Upper lobe of left lung (tissue), 6 donors: ENCODE results near the gene SRPX. TPM values are rescaled to one million over a fixed set of nuclear protein-coding genes. Genes with fewer than 3 reads are reported as not detected.

ENCODE experiments used
- ATAC-seq, 2 donors: fragments of 200-7000 bp; cut with Tn5 transposase; one replicate each; pipeline ENCODE4 v1.9.1; 2022; ENCODE audit warnings: mild to moderate bottlenecking in 2 of 2, moderate library complexity in 2 of 2; ENCODE audit not compliant: low FRiP score in 2 of 2
- DNase-seq, 2 donors: peaks; one replicate each; pipeline ENCODE4 v3.0.0-alpha.2; 2019 to 2020
- H3K27ac ChIP-seq, 4 donors: fragments of 200-600 bp; sonication (generic); one replicate each; pipeline ENCODE4 v1.5.1; 2016 to 2019
- H3K27me3 ChIP-seq, 4 donors: fragments of 200-600 bp; sonication (generic); one replicate each; pipeline ENCODE4 v1.5.1; 2017 to 2019
- H3K36me3 ChIP-seq, 4 donors: fragments of 200-600 bp; sonication (generic); one replicate each; pipeline ENCODE4 v1.5.1; 2016 to 2019
- H3K4me1 ChIP-seq, 4 donors: fragments of 200-600 bp; sonication (generic); one replicate each; pipeline ENCODE4 v1.5.1; 2018 to 2019
- H3K4me3 ChIP-seq, 4 donors: fragments of 200-600 bp; sonication (generic); one replicate each; pipeline ENCODE4 v1.5.1; 2017 to 2019; ENCODE audit warnings: mild to moderate bottlenecking in 2 of 4, moderate library complexity in 1 of 4
- H3K9me3 ChIP-seq, 4 donors: fragments of 200-600 bp; sonication (generic); one replicate each; pipeline ENCODE4 v1.5.1; 2018 to 2019
- CTCF ChIP-seq, 6 experiments: fragments of 450-650 bp in 4 of 6; fragments of 200-600 bp in 2 of 6; sonication (generic) in 2 of 6; IDR thresholded peaks; one replicate each; pipeline ENCODE4 v1.5.1; 2016 to 2019; ENCODE audit warnings: antibody characterized with exemption in 6 of 6
- EP300 ChIP-seq, 4 donors: sonication (generic); formaldehyde crosslinking; IDR thresholded peaks; one replicate each; pipeline ENCODE4 v1.5.1; 2017; ENCODE audit warnings: antibody characterized with exemption in 4 of 4, control low read depth in 2 of 4
- POLR2A ChIP-seq, 4 donors: fragments of 450-650 bp; IDR thresholded peaks; one replicate each; pipeline ENCODE4 v1.5.1; 2016 to 2017; ENCODE audit warnings: antibody characterized with exemption in 4 of 4, mild to moderate bottlenecking in 2 of 4
- POLR2AphosphoS5 ChIP-seq, 2 donors: sonication (generic); formaldehyde crosslinking; IDR thresholded peaks; one replicate each; pipeline ENCODE4 v1.5.1; 2017; ENCODE audit warnings: antibody characterized with exemption in 2 of 2
- WGBS, 2 donors: methylation state at CpG; one replicate each; pipeline ENCODE4 v1.1.5; 2017 to 2018; 5-methylcytosine and 5-hydroxymethylcytosine counted together
- total RNA-seq, 6 donors: library from RNA; depleted of rRNA in 4 of 6; stranded (reverse); fragments of >200 nt in 4 of 6; gene quantifications; one replicate each; pipeline versions ENCODE4 v1.1.0 to v1.2.1, GENCODE V29; 2016 to 2021
- donor health status: DM: no; HTN: no; CAD: no; lungs with moderate emphysema.
- donor health status: DM: no; HTN: yes; CAD: no; lungs with severe emphysema.

The SRPX gene
- total RNA-seq, 6 donors from 2014 or later, result 1.0 to 76.6 (median 41.3) TPM

DNA sequence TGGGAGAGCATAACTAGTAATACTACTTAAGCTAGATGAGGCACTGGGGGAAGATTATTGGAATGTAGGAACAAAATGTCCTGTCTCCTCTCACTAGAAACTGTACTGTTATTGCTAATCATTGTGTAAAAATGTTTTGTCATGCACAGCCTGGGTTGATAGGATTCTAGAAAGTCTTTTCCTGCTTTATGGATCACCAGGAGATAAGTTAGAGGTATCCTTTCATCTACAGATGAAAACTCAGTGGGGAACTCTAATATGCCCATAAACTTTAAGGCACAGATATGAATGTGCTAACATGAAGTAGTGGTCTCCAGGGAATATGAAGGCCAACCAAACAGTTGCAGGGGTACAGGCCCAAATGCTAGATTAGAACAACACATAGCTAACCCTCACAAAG lies 57.5 kb downstream of the SRPX start:
- Histone ChIP-seq H3K9me3 (no peaks in the 10 kb centered on the region), H3K27ac (no peak overlapping the region), H3K4me1 (no peaks in the 10 kb centered on the region), H3K4me3 (no peak overlapping the region), H3K36me3 (no peaks in the 10 kb centered on the region), H3K27me3 (no peaks in the 10 kb centered on the region)
- no peak for ATAC-seq
- TF ChIP-seq CTCF (IDR thresholded peaks at IDR 0.05) (no peak), POLR2AphosphoS5 (IDR thresholded peaks at IDR 0.05) (no peak)
- no peak for DNase-seq

DNA sequence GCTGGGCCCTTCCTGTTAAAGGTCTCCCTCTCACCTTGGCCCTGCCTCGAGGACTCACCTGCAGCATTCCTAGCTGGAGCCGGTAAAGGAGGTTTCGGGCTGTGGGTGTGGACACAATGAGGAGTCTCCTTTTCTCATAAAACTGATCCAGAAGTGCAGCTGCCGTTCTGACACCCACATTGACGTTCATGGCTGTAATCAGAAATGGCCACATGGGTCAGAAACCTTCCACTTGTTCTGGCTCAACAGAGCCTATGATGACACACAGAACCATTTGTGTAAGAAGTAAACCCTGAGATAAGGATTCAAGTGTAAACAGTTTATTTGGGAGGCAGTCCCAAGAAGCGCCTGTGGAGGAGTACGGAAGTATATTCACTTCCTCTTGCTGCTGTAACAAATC lies 63.8 kb downstream of the SRPX start:
- Histone ChIP-seq H3K36me3 (no peaks in the 10 kb centered on the region), H3K27ac (no peak overlapping the region), H3K27me3 (no peaks in the 10 kb centered on the region), H3K4me1 (no peaks in the 10 kb centered on the region), H3K4me3 (no peak overlapping the region), H3K9me3 (no peaks in the 10 kb centered on the region)
- DNase-seq, result no peak
- no peak for TF ChIP-seq POLR2AphosphoS5 (IDR thresholded peaks at IDR 0.05)
- TF ChIP-seq POLR2A (IDR thresholded peaks at IDR 0.05), result no peak
- no peak for TF ChIP-seq EP300 (IDR thresholded peaks at IDR 0.05)
- no peak for TF ChIP-seq CTCF (IDR thresholded peaks at IDR 0.05)
- no peak for ATAC-seq
- 70 to 82% methylated on average over 2 to 7 of the region's 7 CpGs for WGBS, 2 donors

DNA sequence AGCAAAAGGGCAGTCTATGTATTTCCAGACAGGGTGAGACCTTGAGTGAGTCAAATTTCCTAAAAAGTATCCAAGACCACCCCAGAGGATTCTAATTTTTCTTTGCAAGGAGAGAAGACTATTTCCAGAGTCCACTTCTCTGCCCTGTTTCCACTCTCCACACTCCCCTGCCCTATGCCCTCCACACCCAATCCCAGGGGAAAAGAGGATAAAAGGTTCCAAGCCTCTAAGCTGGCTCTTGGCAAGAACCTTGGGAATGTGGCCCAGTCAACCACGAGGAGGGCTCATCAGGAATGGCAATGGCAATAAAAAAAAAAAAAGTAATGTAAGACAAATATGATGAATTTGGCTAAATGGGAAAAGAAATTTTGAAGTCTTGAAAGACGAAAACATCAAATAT lies 65.9 kb downstream of the SRPX start:
- no peak for DNase-seq

GRCh38 chrX:38154340-38154739 lies 66.3 kb downstream of the SRPX start:
- Histone ChIP-seq H3K4me1 (no peaks in the 10 kb centered on the region), H3K9me3 (no peaks in the 10 kb centered on the region), H3K27me3 (no peaks in the 10 kb centered on the region), H3K27ac (no peak overlapping the region), H3K4me3 (no peak overlapping the region), H3K36me3 (no peaks in the 10 kb centered on the region)
- ATAC-seq (no peak), DNase-seq (no peak)
- TF ChIP-seq CTCF (IDR thresholded peaks at IDR 0.05) (no peak), POLR2AphosphoS5 (IDR thresholded peaks at IDR 0.05) (no peak), POLR2A (IDR thresholded peaks at IDR 0.05) (no peak), EP300 (IDR thresholded peaks at IDR 0.05) (no peak)
- WGBS, 2 donors, result 61 to 84% methylated on average over 5 of the region's 5 CpGs

More for the DNA sequence above, 65.9 kb downstream of the SRPX start:
- Histone ChIP-seq H3K4me1 (no peaks in the 10 kb centered on the region), H3K27me3 (no peaks in the 10 kb centered on the region), H3K9me3 (no peaks in the 10 kb centered on the region), H3K4me3 (no peak overlapping the region), H3K36me3 (no peaks in the 10 kb centered on the region), H3K27ac (no peak overlapping the region)
- no peak for TF ChIP-seq POLR2A (IDR thresholded peaks at IDR 0.05)
- no peak for TF ChIP-seq POLR2AphosphoS5 (IDR thresholded peaks at IDR 0.05)
- TF ChIP-seq CTCF (IDR thresholded peaks at IDR 0.05), result no peak
- no peak for TF ChIP-seq EP300 (IDR thresholded peaks at IDR 0.05)
- WGBS, 2 donors, result 61 to 71% methylated on average over 2 of the region's 2 CpGs
- ATAC-seq, result no peak

DNA sequence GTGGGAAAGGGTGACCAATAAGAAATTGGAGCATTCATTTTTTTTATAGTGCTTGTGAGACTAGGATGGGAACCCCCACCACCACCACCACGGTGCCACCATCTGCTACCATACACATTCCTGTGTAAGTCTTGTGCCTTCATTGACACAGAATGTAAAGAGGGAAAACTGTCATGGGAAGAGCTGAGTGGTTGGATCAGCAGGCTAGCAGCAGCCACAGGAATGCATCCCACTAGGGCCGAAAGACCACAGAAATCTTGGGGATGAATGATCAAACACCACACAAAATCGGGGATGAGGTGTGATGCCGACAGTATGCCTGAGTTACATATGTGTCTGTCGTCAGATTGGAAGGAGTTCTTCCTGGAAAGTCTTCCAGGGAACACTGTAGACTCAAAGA lies 69.2 kb downstream of the SRPX start:
- no peak overlapping the region for H3K4me3 ChIP-seq
- no peak overlapping the region for H3K27ac ChIP-seq
- H3K36me3 ChIP-seq, result no peaks in the 10 kb centered on the region
- H3K9me3 ChIP-seq, result no peaks in the 10 kb centered on the region
- 74 to 94% methylated on average over 4 to 5 of the region's 5 CpGs for WGBS, 2 donors
- no peaks in the 10 kb centered on the region for H3K4me1 ChIP-seq
- DNase-seq, result no peak
- H3K27me3 ChIP-seq, result no peaks in the 10 kb centered on the region
- TF ChIP-seq CTCF (IDR thresholded peaks at IDR 0.05) (no peak), POLR2A (IDR thresholded peaks at IDR 0.05) (no peak), EP300 (IDR thresholded peaks at IDR 0.05) (no peak), POLR2AphosphoS5 (IDR thresholded peaks at IDR 0.05) (no peak)
- no peak for ATAC-seq
